B cell (primary cell): ENCODE measurements around the gene PTPRT.

Experiments
- EZH2 ChIP-seq: IDR thresholded peaks from 2 replicates; pipeline ENCODE4 v1.6.1; 2012; ENCODE audit warnings: borderline replicate concordance, low read depth, mild to moderate bottlenecking, moderate library complexity, low read length; ENCODE audit not compliant: insufficient read depth, poor library complexity, severe bottlenecking
- TF ChIP-seq, protein P1 (sequence below): fragments of 200-600 bp; IDR thresholded peaks from one replicate; pipeline ENCODE4 v1.8.0; 2022; ENCODE audit warnings: antibody characterized with exemption, mild to moderate bottlenecking

DNA sequence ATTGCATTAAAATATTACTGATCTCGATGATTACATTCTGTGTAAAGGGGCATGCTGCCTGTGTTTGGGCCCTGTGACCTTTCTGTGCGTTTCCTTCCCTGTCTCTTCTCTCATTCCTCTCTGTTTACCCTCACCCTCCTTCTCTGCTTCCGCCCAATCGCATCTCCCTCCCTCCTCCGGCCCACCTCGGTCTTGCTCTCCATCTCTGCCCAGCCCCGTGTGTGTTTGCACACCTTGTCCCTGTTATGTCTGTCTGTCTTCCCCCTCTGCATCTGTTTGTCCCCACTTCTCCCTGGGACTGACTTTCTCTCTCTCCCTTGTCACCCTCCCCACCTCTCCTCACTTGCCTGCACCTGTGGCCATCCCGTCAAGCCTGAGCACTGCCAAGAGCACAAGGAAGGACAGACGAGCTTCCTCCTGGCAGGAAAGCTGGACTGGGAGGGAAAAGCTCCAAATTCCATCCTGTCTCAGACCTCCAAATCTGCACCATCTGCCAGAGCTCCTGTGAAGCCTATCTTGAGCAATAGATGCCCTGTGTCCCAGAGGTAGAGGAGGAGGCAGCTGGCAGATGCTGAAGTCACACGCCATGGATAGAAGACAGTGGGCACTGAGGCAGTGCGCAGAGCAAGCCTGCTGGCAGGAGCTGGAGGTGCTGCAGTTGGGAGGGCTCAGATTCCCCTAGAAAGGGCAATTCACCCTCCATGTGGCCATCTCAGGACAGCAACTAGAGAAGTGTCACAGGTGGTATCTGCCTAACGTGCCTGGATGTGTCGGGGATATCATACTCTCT, 172.3 kb downstream of the PTPRT start:
- no peak for TF ChIP-seq EZH2
- TF ChIP-seq, protein P1, sequence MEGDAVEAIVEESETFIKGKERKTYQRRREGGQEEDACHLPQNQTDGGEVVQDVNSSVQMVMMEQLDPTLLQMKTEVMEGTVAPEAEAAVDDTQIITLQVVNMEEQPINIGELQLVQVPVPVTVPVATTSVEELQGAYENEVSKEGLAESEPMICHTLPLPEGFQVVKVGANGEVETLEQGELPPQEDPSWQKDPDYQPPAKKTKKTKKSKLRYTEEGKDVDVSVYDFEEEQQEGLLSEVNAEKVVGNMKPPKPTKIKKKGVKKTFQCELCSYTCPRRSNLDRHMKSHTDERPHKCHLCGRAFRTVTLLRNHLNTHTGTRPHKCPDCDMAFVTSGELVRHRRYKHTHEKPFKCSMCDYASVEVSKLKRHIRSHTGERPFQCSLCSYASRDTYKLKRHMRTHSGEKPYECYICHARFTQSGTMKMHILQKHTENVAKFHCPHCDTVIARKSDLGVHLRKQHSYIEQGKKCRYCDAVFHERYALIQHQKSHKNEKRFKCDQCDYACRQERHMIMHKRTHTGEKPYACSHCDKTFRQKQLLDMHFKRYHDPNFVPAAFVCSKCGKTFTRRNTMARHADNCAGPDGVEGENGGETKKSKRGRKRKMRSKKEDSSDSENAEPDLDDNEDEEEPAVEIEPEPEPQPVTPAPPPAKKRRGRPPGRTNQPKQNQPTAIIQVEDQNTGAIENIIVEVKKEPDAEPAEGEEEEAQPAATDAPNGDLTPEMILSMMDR, result no peak
